GM19438 (cell line): ENCODE results near the gene METTL15.
"Not testable (repeated sequence)": the region's sequence is repeated elsewhere in the genome, so short reads cannot be mapped to it uniquely, and the experiment has no call there.

Source experiments
- ATAC-seq: cut with Tn5 transposase; IDR thresholded peaks from one replicate; pipeline ENCODE4 v1.9.1; 2021; ENCODE audit warnings: low read depth; ENCODE audit not compliant: unreplicated experiment

Gene METTL15

GRCh38 chr11:28274216-28274615, 166.0 kb downstream of the METTL15 start:
- no peak for ATAC-seq

- no peak for ATAC-seq
Observed at GRCh38 chr11:28284196-28284595, 176.0 kb downstream of the METTL15 start.

GRCh38 chr11:28289444-28289843, 181.3 kb downstream of the METTL15 start:
- ATAC-seq, result no peak

GRCh38 chr11:28290995-28291394, 182.8 kb downstream of the METTL15 start:
- ATAC-seq, result not testable (repeated sequence)

GRCh38 chr11:28296426-28296825, 188.2 kb downstream of the METTL15 start:
- peak; percentile 96 for ATAC-seq

GRCh38 chr11:28298209-28298608, 190.0 kb downstream of the METTL15 start:
- ATAC-seq, result no peak

GRCh38 chr11:28303477-28304191, 195.4 kb downstream of the METTL15 start:
- no peak for ATAC-seq

GRCh38 chr11:28315440-28315839, 207.3 kb downstream of the METTL15 start:
- no peak for ATAC-seq

GRCh38 chr11:28318871-28319270, 210.7 kb downstream of the METTL15 start:
- ATAC-seq, result no peak

- no peak for ATAC-seq
Observed at GRCh38 chr11:28323621-28324020, 215.4 kb downstream of the METTL15 start.

GRCh38 chr11:28332393-28332792, 224.2 kb downstream of the METTL15 start:
- not testable (repeated sequence) for ATAC-seq

- no peak for ATAC-seq
Observed at GRCh38 chr11:28337701-28338100, 229.5 kb downstream of the METTL15 start.

- no peak for ATAC-seq
Observed at GRCh38 chr11:28338371-28338770, 230.2 kb downstream of the METTL15 start.

- ATAC-seq, result no peak
Observed at GRCh38 chr11:28339488-28339887, 231.3 kb downstream of the METTL15 start.

- no peak for ATAC-seq
Observed at GRCh38 chr11:28342716-28343115, 234.5 kb downstream of the METTL15 start.

- ATAC-seq, result no peak
Observed at GRCh38 chr11:28343304-28344233, 235.4 kb downstream of the METTL15 start.

- no peak for ATAC-seq
Observed at GRCh38 chr11:28346209-28346608, 238.0 kb downstream of the METTL15 start.

- no peak for ATAC-seq
Observed at GRCh38 chr11:28346721-28347120, 238.5 kb downstream of the METTL15 start.

GRCh38 chr11:28347371-28347770, 239.2 kb downstream of the METTL15 start:
- no peak for ATAC-seq

- no peak for ATAC-seq
Observed at GRCh38 chr11:28350216-28350615, 242.0 kb downstream of the METTL15 start.

- no peak for ATAC-seq
Observed at GRCh38 chr11:28353991-28354390, 245.8 kb downstream of the METTL15 start.
